HG03280 (cell line): ENCODE data around the gene KLK12.

Experiments
- ATAC-seq: cut with Tn5 transposase; IDR thresholded peaks from one replicate; pipeline ENCODE4 v1.9.1; 2021; ENCODE audit warnings: mild to moderate bottlenecking, moderate library complexity; ENCODE audit not compliant: unreplicated experiment

The KLK12 gene

GRCh38 chr19:51055866-51056265 is 21.1 kb upstream of the KLK12 start:
- ATAC-seq: no peak

DNA sequence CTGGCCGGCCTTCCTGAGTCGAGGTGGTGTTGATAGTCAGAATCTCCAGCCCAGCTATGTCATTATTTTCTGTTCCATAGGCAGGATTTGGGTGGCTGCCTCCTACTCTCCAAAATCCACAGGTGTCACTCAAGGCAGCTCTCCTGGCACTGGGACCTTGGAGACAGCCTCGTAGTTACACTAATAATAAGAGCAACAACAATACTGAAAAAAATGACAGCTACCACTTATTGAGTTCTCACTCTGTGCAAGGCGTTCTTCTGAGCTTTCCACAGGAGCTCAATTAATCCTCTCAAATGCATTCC is 12.2 kb upstream of the KLK12 start:
- ATAC-seq: no peak

DNA sequence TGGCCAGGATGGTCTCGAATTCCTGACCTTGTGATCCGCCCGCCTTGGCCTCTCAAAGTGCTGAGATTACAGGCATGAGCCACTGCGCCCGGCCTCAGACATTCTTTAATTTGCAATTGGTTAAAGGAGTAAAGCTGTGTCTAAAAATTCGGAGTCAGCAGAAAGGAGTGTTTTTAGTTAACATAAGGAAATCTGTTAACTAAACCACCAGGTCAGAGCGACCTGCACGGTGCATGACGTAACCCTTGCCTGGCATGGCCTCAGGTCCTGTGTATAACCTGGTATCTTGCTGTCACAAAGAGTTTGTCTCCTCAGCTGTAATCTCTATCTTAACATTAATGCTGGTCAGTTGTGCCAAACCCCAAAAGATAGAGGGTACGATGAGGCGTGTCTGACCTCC is 9.5 kb upstream of the KLK12 start:
- ATAC-seq: no peak

DNA sequence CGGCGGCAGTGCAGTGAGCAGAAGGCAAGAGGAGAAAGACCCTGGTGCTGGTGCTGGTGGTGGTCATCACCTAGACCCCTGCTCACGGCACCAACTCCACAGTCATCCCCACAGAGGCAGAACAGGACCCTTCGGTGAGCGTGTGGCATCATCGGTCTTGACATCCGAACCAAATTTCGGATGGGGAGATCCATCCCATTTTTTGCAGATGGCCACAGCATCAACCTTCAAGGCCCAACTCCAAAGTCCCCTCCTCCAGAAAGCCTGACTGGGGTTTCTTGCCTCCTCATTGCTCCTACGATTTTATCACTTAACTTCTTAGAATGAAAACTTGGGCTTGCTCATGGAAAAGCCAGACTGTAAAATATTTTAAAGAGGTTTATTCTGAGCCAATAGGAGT is 8.7 kb upstream of the KLK12 start:
- ATAC-seq: no peak

- ATAC-seq: no peak
Measured at GRCh38 chr19:51040151-51040550, 5.3 kb upstream of the KLK12 start.

DNA sequence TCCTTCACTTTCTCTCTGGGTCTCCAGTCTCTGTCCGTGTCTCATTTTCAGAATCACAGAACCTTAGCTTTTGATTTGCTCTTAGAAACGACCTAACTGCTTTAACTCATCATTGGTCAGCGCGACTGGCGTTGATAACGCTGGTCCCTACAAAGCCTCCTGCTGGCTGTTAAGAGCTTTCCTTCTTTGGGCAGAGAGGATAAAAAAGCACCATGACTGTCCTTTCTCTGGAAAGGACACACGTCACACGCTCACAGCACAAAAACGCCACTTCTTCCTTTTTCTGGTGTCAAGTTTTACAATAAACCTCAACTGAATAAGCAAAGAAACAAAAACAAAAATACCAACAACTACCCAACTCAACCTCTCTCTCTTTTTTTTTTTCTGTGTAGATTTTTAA is 1.7 kb upstream of the KLK12 start:
- no peak for ATAC-seq

DNA sequence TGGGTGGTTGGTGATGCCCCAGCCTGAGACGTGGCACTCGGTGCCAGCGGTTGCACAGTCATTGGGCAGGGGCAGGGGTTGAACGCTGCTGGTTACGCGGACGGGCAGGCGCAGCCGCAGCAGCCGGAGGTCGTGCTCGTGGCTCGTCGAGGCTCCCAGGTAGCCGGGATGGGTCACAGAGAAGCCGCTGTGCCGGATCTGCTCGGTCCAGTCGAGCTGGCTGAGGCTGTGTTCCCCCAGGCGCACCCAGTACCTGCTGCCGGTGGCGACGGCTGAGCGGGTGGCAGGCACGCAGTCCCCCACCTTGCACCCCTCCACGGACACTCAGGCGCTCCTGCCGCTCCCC is 2.9 kb downstream of the KLK12 start:
- ATAC-seq: no peak

- ATAC-seq: no peak
Measured at GRCh38 chr19:51031220-51031879, 3.5 kb downstream of the KLK12 start.

- ATAC-seq: no peak
Measured at GRCh38 chr19:51030631-51031030, 4.2 kb downstream of the KLK12 start.

DNA sequence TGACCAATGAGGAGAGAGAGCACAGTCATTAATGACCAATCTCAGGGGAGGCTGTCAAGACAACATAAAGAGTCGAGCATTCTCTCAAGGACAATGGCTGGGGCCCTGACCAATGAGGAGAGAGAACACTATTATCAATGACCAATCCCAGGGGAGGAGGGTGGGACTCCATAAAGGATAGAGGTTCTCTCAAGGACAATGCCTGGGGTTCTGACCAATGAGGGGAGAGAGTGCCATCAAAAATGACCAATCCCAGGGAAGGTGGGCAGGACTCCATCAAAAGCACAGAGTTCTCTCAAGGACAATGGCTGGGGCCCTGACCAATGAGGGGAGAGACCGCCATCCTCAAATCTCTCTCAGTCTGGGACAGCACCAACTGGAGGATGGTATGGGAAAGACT is 5.1 kb downstream of the KLK12 start:
- ATAC-seq: no peak

- ATAC-seq: no peak
Measured at GRCh38 chr19:51027873-51028272, 6.9 kb downstream of the KLK12 start.

- no peak for ATAC-seq
Measured at GRCh38 chr19:51027126-51027806, 7.5 kb downstream of the KLK12 start.

GRCh38 chr19:51026554-51026831 is 8.3 kb downstream of the KLK12 start, which contains the start of gene KLK11:
Gene KLK11 (minus strand): TSS chr19:51026616. CDS start chr19:51025631, 985 bp downstream.
- no peak for ATAC-seq

DNA sequence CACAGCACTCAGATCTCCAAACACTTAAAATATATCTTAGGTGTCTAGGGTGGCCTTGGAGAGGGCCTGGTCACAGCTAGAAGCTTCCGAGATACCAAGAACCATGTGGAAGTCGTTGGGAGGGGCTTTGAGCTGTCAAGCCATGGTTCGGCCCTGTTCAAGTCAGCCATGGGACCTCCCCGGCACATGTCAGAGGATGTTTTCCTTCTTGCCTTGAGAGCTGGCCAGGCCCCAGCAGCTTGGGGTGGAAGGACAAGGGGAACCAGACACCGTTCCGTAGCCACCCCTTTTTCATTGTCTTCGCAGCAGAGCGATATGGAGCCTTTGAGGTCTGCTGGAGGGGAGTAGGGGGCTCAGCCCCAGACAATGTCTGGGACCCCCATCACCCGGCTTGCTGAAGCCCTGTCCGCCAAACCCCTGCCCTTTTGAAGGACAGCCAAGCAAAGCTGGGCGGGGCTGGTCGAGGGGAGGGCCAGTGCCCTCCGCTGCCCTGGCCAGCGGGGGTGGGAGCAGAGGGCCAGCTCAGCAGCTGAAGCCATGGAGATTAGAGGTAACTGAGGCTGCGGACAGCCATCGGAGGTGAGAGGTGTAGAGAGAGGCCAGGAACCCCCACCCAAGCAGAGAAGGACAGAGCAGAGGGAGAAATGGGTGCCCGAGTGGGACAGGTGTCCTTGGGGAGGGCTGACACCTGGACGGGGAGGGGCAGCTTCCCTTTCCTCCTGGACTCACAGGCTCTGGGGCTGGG is 8.8 kb downstream of the KLK12 start:
- ATAC-seq: no peak

GRCh38 chr19:51025401-51025800 is 9.4 kb downstream of the KLK12 start:
- no peak for ATAC-seq

- ATAC-seq: no peak
Measured at GRCh38 chr19:51024924-51025323, 9.9 kb downstream of the KLK12 start.

GRCh38 chr19:51023946-51024345 is 10.9 kb downstream of the KLK12 start:
- no peak for ATAC-seq

- no peak for ATAC-seq
Measured at GRCh38 chr19:51022526-51022925, 12.3 kb downstream of the KLK12 start.

DNA sequence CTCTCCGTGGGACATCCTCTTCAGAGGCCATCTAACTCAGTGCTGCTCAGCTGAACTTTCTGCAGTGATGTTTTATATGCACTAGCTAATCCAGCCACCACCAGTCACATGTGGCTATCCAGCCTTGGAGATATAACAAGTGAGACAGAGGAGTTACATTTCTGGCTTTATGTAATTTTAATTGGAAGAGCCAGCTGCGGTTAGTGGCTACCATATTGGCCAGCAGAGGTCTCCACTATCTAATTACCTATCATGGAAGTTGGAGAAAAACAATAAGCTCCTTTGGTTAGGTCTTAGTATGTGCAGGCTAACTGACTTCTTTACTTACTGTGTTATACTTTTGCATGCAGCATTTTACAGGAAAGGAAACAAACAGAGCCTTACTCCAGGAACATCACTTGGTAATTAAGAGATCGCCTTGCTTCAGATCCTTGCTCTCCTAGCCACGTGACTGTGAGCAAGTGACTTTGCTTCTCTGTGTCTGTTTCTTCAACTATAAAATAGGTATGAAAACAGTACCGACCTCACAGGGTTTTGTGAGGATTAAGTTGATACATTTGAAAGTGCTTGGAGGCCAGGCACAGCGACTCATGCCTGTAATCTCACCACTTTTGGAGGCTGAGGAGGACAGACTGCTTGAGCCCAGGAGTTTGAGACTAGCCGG is 13.7 kb downstream of the KLK12 start:
- ATAC-seq: no peak

DNA sequence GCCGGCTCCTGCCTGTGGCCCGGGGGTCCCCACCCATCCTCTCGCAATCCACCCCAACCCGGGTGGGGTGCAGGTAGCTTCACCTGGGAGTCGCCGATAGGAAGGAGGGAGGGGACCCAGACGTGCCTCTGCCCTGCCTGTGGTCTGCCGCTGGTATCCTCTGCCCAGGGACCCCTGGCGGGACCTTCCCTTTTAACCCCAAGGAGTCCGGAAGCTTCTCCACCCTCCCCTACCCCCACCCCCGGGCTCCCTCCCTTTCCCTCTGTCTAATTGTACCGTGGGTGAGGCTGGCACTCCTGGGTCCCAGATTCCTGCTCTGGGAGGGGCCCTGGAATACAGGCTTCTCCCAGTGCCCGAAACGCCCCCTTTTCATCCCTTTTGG is 15.3 kb downstream of the KLK12 start, which contains the start of gene KLK10:
Gene KLK10, minus strand, starts transcription at position 166 of the 382 bp plus-strand sequence. CDS start 579 bp downstream, outside the sequence.
- no peak for ATAC-seq

DNA sequence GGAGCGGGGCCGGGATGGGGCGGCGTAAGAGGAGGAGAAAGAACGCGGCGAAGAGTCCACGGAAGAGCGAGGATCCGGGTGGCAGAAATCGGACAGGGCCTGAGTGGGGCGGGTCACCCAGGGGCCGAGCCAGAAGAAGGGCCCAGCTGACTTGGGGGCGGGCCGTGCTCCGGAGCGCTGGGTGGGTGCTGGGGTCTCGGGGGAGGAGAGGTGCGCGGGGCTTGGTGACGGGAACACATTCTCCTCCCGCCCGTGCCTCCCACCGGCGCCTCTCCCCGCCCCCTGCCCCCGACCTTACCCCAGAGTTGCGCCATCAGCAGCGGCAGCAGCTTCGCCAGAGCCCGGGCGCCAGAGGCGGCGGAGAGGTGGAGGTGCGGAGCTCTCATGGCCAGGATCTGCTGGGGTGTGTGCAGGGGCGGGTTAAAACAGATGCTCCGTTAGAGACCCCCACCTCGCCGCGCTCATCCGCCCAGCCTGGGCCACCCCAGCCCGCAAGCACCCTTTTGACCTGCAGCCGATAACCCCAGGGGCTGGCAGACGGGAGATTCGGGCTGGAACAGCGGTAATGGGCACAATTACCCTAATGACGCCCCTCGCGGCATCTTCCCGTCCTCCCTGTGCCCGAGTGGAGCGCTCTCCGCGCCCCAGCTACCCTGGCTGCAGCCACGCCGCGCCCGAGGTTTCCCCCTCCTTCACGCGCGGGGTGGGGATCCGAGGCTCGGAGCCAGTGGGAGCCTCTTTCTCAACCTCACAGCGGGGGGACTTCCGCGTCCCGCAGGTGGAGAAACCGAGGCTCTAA is 15.9 kb downstream of the KLK12 start:
- no peak for ATAC-seq
